GM19043 (cell line): ENCODE data around the gene FRAS1.

ENCODE experiments used
- ATAC-seq: cut with Tn5 transposase; IDR thresholded peaks from one replicate; pipeline ENCODE4 v1.9.1; 2021; ENCODE audit warnings: low read depth; ENCODE audit not compliant: unreplicated experiment

The FRAS1 gene

GRCh38 chr4:78560296-78560963, 503.3 kb downstream of the FRAS1 start:
- ATAC-seq: no peak

DNA sequence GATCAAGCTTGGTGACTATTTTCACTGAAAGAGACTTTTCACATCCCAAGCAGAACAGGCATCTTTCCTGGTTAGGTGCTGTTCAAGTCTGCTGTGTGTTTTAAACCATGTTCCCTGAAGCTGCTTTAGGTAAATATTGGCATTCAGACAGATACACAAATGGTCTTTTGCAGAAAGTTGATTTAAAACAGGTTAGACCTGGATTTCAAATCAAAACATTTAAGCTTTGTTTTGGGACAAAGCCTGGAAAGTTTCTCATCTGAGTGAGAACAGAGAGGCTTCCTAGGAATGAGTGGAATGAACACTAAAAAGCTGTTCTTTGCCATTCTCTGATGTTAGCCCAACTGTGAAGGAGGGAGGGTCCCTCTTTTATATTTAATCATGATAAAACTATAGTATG, 504.6 kb downstream of the FRAS1 start:
- no peak for ATAC-seq

DNA sequence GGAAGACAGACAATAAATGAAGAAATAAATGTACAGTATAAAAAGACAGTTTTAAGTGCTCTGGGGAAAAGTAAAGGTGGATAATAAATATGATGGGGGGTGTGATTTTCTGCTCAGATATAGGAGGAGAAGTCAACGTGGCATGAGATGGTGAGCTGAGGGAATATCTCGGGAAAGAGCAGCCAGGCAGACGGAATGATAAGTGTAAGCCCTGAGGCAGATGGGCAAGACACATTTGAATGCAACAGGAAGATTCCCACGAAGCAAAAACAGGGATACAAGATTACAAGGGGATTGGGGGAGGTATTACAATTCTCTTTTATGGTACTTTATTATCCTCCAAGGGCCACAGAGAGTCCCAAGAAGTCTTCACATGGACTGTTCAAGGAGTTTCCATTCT, 505.6 kb downstream of the FRAS1 start:
- ATAC-seq: no peak

- no peak for ATAC-seq
These were observed 508.8 kb downstream of the FRAS1 start for GRCh38 chr4:78565971-78566372.

GRCh38 chr4:78566834-78567499, 509.8 kb downstream of the FRAS1 start:
- ATAC-seq: peak; percentile 66

DNA sequence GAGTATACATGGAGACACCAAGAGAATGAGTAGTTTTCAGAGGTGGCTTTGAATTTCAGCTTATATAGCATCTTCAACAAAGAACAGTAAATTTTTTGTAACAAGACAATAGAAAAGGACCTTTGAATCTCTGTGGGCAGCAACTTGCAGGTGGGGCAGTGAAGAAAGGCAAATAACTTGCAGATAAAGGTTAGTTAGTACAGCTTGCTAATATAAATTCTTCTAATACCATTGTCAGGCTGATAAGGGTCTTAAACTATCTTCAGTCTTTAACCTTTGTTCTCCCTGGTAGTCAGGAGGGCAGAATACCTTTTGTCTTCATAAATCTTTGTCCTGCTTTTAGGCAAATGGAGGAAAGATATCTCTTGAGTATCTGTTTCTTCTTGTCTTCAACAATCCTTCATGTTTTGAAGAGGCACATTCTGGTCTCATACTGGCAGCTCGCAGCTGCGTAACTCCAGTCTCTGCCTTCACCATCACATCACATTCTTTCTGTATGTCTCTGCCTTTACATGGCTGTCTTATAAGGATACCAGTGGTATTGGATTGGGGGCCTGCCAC, 510.5 kb downstream of the FRAS1 start:
- ATAC-seq: no peak

DNA sequence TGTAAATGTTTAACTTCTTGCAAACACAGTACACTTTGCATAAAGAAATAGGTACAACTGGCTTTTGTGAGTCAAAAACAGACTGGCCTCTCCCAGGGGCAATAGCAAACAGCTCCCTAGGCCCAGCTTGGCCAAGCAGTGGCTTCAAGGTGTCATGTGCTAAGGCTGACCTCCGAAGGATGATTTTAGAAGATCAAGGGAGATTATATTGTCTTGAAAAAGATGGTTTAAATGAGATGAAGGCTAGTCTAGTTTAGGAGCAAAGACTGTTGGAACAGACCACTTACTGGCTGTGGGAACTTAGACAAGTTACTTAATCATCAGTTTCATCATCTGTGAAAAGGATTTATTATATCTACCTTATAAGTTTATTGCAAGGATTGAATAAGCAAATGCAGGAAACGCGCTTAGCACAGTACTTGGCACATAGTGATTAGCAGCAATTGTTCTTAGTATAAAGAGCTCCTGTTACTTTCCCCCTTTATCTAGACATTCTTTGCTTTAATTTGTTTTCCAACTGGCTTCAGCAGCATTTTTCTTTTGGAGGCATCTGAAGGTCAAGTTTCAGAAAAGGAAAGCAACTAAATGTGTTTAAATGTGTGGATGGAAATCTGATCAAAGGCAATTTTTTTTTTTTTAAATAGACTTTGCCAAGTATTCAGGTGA, 511.6 kb downstream of the FRAS1 start:
- peak; percentile 63 for ATAC-seq

DNA sequence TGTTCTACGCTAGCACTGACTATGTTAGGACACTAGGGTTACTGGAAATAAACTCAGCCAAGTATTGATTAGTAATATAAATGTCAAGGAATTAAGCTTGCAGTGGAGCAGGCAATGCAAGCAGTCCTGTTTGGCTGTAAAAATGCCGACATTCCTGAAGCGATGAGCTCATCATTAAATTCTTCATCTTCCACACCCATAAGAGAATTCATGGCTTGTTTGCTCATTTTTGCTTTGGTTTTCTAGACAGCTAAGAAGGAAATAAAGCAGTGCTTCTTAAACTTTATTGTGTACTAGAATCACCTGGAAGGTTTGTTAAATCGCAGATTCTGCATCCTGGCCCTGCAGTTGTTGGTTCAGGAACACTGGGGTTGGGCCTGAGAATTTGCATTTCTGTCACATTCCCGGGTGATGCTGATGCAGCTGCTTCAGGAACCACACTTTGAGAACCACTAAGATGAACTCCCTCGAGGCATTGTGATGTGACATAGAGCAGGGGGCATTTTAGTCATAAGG, 512.2 kb downstream of the FRAS1 start:
- no peak for ATAC-seq

DNA sequence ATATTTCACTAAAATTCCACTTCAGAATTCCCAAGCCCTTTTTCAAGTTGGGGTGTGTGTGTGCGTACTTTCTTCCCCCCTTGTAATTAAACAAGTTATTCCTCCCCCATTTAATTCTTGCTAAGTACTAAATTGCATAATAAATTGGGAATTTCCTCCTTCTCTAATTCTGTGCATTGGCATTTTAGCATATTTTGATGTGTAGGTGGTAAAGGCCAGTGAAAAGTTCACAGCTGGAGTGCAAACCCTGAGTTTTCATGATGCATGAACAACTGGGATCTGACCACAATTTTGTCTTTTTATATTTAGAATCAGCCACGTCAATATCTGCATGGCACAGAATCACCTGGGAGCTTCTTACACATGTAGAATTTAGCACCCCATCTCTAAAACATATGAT, 513.0 kb downstream of the FRAS1 start:
- ATAC-seq: no peak

DNA sequence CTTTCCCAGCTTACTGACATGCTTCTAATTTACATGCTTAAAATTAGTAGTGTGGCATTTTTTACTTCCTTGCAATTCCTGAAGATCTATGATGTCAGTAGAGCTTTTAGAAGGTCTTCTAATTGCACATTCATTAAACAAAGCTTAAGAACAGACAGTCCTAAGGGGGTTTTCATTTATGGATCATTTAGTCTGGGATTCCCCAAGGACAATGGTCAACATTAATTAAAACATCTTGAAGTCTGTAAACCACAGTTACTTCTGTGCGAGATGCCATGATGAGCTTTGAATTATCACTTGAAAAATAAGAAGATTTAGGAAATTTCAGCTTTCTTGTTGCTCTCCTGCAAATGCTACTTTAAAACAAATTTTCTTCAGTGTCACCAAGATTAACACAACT, 514.7 kb downstream of the FRAS1 start:
- ATAC-seq: no peak

DNA sequence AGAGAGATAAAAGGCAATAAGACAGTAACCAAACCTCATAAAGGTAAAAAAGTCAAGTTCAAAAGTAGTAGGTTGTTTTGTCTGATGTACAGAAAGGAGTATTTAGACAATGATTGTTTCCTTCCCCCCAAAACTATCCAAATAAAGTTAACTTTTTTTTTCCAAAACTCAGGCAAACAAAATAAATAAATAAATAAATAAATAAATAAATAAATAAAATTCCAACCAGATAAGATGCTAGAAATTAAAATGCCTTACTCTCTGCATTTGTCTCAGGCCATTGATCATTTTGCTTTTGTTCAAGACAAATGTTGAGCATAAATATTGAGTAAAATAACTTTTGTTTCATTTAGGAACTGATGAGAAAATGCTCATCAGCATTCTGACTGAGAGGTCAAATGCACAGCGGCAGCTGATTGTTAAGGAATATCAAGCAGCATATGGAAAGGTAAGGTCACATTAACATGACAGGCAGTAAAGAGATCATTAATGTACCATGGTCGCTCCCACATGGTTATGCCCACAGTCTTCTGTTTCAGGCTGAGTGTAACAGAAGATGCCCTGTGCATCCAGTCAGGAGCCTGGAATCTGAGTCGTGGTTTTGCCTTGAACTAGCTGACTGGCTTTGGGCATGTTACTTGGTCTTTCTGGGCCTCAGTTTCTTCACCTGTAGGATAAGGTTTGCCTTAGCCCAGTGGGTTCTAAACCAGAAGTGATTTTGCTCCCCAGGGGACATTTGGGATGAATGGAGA, 521.7 kb downstream of the FRAS1 start:
- no peak for ATAC-seq

DNA sequence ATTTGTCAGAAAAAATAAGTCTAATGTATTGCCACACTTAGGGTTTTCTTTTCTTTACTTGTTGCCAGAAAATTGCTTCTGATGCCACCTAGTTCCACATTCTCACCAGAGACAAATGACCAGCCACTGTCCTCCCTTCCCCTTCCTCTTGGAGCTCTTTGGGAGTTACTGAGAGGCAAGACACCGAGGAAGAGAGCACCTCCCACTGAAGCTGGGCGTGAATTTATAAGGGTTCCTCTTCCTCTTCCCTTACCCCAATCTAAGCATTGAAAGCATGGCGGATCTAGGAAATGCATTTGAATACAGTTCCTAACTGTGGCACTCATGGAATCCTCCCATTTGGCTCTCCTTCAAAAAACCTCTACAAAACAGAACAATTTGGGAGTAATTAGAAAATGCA, 524.5 kb downstream of the FRAS1 start:
- no peak for ATAC-seq

- no peak for ATAC-seq
These were observed 527.9 kb downstream of the FRAS1 start for GRCh38 chr4:78584863-78585547.

GRCh38 chr4:78585633-78586032, 528.5 kb downstream of the FRAS1 start:
- ATAC-seq: no peak

- ATAC-seq: no peak
These were observed 531.9 kb downstream of the FRAS1 start for GRCh38 chr4:78588894-78589545.

- no peak for ATAC-seq
These were observed 534.3 kb downstream of the FRAS1 start for GRCh38 chr4:78591404-78591803.

DNA sequence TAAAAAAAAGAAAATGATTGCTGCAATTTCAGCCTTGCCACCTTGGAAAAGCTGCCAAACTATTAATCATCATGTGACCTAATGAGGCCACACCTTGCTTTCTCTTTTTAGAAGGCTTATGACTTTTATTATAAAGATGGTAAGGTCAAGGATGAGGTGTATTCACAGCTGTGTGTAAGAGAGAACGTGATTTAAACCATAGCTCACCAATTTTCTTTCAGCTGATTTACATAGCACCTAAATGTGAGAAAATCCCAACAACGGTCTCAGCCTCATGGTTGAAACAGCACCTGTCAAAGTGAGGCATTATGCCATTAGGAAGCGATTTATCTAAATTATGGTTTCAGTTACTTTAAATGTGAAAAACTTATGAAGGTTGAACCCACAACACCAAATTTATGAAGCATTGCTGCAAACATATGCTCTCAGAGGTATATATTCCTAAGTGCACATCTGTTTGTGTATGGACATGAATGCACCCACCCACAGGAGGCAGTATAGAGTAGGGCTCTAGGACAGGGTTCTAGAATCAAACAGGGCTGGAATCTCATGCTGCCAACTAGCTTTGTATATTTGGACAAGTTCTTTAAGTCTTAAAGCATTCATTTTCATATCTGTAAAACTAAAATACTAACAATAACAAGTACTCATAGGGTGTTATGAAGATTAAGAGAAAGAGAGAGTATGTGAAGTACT, 535.1 kb downstream of the FRAS1 start:
- no peak for ATAC-seq
